HG02678 (cell line): Measurements from ENCODE around the gene NQO2.
"Not testable (repeated sequence)": the region's sequence is repeated elsewhere in the genome, so short reads cannot be mapped to it uniquely, and the experiment has no call there.

Source experiments
- ATAC-seq: cut with Tn5 transposase; IDR thresholded peaks from one replicate; pipeline ENCODE4 v1.9.1; 2021; ENCODE audit warnings: mild to moderate bottlenecking, moderate library complexity; ENCODE audit not compliant: unreplicated experiment

NQO2 gene

DNA sequence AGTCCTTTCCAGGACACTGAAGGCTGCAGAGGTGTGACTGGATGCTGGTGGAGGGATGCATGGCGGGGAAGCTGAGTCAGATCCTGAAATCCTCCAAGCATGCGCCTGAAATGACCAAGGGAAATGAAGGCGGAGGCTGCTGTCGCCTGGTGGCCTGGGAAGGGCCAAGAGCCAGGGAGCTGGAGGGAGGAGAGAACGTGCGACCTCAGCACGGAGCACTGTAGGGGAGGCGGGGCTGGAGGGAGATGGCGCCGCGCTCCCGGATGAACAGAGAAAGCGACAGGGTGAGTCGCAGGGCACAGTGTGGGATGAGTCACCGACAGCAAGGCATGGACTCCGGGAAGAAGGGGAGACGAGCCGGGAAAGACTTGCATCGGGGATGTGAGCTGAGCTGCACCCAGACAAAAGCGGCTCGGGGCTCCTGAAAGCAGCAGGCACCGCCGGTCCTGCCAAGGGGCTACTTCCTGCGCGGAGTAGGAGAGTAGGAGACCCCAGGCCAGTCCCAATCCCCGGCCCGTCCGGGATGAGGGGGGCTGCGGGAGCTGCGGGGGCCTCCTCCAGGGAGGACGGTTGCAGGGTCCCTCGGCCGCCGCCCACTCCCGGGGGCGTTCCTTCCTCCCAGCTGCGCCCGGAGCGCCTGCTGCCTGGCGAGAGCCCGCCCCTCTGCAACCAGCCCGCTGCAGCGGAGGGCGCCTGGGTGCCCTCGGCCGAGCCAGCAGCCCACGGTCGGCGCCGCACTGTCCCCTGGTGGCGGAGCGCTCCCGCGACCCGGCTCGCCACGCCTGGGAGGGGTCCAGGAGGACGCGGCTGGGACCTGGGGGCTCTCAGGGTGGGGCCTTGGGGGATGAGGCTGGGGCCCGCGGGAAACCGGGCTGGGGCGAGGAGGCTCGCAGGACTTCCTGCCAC is 11.0 kb upstream of the NQO2 start:
- ATAC-seq: peak; percentile 65

DNA sequence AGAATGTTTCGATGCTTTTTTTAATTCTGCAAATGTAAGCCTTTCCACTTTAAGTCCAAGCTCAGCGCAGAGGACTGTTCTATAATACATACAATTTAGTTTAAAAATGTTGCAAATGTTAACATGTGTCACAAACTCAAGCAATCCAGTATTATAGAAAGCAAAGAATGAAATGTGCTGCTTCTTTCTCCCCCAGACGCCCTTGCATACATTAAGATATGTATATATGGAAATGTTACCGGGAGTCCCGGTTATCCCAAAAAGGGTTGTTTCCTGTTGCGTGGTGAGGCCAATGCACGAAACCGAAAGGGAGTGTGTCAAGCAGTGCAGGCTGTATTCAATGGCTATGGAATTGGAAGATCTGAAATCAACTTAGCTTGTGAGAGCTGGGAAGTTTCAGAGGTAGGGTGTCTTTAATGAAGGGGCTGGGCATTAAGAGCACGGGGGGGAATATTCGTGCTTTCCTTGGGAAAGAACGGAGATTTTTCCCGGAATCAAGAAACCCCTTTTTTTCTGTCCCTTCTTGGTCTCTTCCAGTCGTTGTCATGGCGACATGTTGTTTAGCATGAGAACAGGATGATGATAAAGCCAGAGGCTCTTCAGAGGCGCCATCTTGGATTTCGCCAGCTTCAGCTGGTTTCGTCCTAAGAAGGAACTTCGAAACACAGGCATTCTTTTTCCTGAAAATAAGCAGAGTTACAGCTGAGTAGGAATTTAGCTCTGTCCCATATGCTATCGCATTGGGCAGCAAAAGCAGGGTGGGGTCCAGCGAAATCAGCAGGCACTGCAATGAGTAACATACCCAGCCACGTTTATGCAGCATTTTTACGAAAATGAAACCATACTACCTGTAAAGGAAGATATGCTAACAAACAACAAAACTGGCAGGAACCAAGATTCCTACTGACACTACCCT is 10.1 kb upstream of the NQO2 start:
- peak; percentile 75 for ATAC-seq

DNA sequence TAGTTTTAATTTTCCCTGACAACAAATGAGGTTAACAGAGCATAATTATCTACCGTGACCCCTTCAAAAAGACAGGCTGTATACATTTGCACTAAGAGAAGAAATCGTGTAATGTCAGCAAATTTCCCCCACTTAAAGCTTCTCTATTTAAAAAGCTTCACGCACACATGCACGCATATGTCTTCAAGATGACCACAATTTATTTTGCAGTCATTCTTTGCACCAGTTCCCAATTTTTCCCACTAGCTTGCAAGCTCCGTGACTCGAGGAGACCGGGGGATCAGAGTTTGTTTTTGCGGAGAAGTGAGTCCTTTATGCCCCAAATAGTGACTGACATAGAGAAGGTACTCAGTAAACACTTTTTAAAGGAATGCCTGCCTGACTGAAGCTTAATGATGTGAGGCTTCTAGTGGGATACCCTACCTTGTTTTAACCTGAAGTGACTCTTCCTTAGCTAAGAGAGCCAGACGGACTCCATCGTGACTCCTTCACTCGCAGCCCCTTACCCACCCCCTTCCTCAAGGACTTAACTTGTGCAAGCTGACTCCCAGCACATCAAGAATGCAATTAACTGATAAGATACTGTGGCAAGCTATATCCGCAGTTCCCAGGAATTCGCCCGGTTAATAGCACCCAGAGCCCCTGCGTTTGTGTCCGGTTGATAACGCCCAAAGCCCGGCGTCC is 9.3 kb upstream of the NQO2 start:
- ATAC-seq: no peak

DNA sequence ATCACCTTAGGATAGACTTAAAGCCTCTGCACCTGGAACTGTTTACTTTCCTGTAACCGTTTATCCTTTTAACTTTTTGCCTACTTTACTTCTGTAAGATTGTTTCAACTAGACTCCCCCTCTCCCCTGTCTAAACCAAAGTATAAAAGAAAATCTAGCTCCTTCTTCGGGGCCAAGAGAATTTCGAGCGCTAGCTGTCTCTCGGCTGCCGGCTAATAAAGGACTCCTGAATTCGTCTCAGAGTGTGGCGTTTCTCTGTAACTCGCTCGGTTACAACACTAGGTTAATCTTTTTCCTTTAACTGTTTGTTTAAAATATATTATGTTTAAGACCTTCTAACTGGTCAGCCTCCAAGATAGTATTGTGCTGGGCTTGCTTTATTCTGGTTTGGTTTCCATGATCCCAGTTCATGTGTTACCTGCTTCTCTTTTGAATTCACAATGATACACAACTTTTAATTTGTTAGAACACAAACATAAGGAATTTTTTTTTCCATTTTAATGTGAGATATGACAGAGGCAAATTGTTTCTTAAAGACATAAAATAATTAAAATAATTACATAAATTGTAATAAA is 8.7 kb upstream of the NQO2 start:
- ATAC-seq: no peak

- no peak for ATAC-seq
Observed at GRCh38 chr6:2992330-2992979, 7.2 kb upstream of the NQO2 start.

GRCh38 chr6:2993755-2994317 is 5.9 kb upstream of the NQO2 start:
- ATAC-seq: no peak

DNA sequence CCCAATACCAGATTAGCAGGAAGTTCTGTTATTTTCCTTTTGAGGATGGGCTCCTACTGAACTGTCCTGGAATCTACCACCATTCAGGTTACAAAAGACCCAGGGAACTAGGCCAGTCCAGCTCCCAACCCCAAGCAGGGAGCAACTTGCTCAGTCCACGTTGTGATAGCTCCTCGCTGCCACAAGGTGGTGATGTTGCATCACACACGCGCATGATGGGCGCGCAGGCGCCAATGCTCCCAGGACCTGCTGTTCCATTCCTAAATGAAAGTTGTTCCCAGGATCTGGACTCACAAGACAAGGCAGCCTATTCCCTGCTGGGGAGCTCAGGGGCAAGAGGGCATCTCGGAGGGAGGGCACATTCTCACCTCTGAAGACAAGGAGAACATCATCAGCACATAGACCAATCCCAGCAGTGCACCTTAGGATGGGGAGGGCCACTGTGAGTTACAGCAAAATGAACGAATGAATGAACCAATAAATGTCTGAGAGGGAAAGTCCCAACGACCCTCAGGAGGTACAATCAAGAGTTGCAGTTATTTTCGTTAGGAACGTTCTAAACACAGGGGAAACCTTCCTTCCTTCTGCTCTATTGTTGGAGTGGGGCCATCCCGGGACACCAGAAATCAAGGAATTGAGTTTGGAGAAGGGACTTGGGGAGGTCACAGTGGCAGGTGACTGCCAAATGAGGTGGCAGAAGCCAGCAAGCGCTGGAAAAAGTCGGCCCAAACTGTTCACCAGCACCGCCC is 1.3 kb upstream of the NQO2 start:
- ATAC-seq: peak; percentile 48

- ATAC-seq: peak; percentile 23
Observed at GRCh38 chr6:2998998-2999617, 586 bp upstream of the NQO2 start.

DNA sequence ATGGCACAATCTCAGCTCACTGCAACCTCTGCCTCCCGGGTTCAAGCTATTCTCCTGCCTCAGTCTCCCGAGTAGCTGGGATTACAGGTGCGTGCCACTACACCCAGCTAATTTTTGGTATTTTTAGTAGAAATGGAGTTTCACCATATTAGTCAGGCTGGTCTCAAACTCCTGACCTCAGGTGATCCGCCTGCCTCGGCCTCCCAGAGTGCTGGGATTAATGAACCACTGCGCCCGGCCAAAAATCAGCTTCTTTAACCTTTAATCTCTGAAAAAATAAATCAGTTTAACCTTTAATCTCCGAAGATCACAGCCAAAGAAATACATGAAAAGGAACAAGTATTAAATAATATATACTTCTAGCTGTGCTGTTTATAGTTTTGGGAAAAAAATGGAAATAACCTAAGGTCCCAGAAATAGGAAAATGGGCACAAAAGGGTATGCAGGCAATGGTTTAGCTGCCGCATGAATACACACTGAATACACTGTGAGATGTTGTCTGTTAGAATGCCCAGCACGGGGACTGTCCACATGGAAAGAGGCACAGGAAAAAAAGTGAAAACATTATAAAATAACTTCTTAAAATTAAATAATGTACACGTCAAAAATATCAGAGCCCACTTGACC is 1.6 kb downstream of the NQO2 start:
- no peak for ATAC-seq

GRCh38 chr6:3001773-3002293 is 2.1 kb downstream of the NQO2 start:
- ATAC-seq: no peak

DNA sequence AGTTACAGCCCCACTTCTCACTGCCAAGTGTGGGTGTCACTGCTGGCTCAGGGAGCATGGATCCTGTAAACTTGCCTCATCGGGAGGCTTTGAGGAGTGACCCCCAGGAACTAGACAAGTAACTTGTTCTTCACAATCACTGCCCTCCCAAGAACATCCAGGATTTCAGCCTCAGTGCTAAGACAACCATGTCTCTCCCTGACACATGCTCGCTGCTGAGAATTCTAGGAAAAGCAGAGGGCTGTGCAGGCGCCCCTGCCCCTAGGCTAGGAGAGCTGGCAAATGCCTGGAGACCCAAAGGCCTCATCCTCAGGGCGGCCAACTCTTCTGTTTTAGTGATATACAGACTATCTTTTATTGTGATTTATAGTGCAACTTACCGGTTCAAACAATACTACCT is 3.5 kb downstream of the NQO2 start:
- ATAC-seq: not testable (repeated sequence)

DNA sequence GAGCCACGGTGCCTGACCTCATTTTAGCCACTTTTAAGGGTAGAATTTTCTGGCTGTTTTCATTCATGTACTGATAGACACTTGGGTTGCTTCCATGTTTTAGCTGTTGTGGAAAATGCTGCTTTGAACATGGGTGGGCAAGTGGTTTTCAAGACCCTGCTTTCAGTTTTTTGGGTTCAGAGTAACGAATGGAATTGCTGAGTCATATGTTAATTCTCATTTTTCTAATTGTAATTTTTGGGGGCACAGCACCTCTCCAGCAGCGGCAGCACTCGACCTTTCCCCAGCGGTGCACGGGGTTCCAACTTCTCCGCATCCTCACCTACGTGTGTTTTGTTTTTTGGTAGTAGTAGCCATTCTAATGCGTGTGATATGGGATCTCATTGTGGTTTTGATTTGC is 5.4 kb downstream of the NQO2 start:
- no peak for ATAC-seq

GRCh38 chr6:3005874-3006273 is 6.2 kb downstream of the NQO2 start:
- ATAC-seq: no peak

DNA sequence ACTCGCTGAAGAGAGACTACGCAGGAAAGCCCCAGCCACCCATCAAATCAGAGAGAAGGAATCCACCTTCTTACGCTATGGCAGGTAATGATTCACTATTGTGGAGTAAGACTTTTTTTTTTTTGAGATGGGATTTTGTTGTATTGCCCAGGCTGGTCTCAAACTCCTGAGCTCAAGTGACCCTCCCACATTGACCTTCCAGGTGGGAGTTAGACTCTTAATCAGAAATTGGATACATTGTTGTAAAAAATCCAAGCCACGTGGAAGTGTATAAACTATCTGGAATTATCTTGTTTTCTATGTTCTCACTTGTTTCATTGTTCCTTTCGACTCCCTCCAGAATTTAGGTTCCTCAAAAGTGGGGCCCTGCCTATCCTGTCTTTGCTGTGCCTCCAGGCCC is 6.8 kb downstream of the NQO2 start:
- no peak for ATAC-seq

GRCh38 chr6:3007571-3007970 is 7.9 kb downstream of the NQO2 start:
- no peak for ATAC-seq

- not testable (repeated sequence) for ATAC-seq
Observed at GRCh38 chr6:3008712-3009265, 9.1 kb downstream of the NQO2 start.

GRCh38 chr6:3009930-3010329 is 10.2 kb downstream of the NQO2 start:
- no peak for ATAC-seq

DNA sequence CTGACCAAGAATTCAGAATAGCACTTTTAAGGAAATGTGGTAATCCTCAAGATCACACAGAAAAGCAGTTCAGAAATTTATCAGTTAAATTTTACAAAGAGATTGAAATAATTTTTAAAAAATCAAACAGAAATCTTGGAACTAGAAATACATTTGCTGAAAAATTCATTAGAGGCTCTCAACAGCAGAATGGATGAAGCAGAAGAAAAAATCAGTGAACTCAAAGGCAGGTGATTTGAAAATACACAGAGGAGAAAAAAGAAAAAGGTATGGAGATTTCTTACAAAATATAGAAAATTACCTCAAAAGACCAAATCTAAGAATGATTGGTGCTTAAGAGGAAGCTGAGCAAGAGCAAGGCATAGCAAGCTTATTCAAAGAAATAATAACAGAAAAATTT is 11.5 kb downstream of the NQO2 start:
- ATAC-seq: no peak
